NCI-H2196 (cell line): ENCODE measurements around the gene RMP24.
"Not testable (repeated sequence)": the region's sequence is repeated elsewhere in the genome, so short reads cannot be mapped to it uniquely, and the experiment has no call there.

Experiments
- DNase-seq: peaks from one replicate; lab custom pipeline; 2025; ENCODE audit not compliant: unreplicated experiment; lab: John Stamatoyannopoulos, UW

RMP24 gene

GRCh38 chr18:35967866-35968265, 4.6 kb upstream of the RMP24 start:
- DNase-seq, result not testable (repeated sequence)

GRCh38 chr18:35968278-35968880, 4.1 kb upstream of the RMP24 start:
- no peak for DNase-seq

GRCh38 chr18:35969676-35970075, 2.8 kb upstream of the RMP24 start:
- no peak for DNase-seq

GRCh38 chr18:35971661-35972196, 750 bp upstream of the RMP24 start:
- peak; percentile 27 for DNase-seq

GRCh38 chr18:35973650-35974049, 1.2 kb downstream of the RMP24 start:
- no peak for DNase-seq

- DNase-seq, result no peak
Measured at GRCh38 chr18:35974181-35974580, 1.7 kb downstream of the RMP24 start.

- no peak for DNase-seq
Measured at GRCh38 chr18:35979112-35979511, 6.6 kb downstream of the RMP24 start.

GRCh38 chr18:35982409-35983114, 10.1 kb downstream of the RMP24 start:
- DNase-seq, result no peak

- DNase-seq, result no peak
Measured at GRCh38 chr18:35983147-35983546, 10.7 kb downstream of the RMP24 start.

GRCh38 chr18:35983818-35984217, 11.3 kb downstream of the RMP24 start:
- no peak for DNase-seq

GRCh38 chr18:35991696-35992095, 19.2 kb downstream of the RMP24 start:
- DNase-seq, result no peak

GRCh38 chr18:35993013-35993412, 20.5 kb downstream of the RMP24 start:
- no peak for DNase-seq

- DNase-seq, result no peak
Measured at GRCh38 chr18:35998967-35999366, 26.5 kb downstream of the RMP24 start.

GRCh38 chr18:35999925-36000324, 27.4 kb downstream of the RMP24 start:
- no peak for DNase-seq

GRCh38 chr18:36006997-36007396, 34.5 kb downstream of the RMP24 start:
- DNase-seq, result no peak

- DNase-seq, result no peak
Measured at GRCh38 chr18:36009214-36009613, 36.7 kb downstream of the RMP24 start.

GRCh38 chr18:36012891-36013290, 40.4 kb downstream of the RMP24 start:
- no peak for DNase-seq

- DNase-seq, result no peak
Measured at GRCh38 chr18:36015629-36016028, 43.1 kb downstream of the RMP24 start.

- DNase-seq, result no peak
Measured at GRCh38 chr18:36017232-36017631, 44.8 kb downstream of the RMP24 start.

GRCh38 chr18:36020174-36020711, 47.8 kb downstream of the RMP24 start:
- no peak for DNase-seq

- DNase-seq, result no peak
Measured at GRCh38 chr18:36023336-36023735, 50.9 kb downstream of the RMP24 start.

GRCh38 chr18:36024241-36024640, 51.8 kb downstream of the RMP24 start:
- not testable (repeated sequence) for DNase-seq
